SK-N-SH treated with all-trans-retinoic acid at 6 μM for 48 hours (cell line): ENCODE data around the gene SMCO4.

Experiments
- ARNTL ChIP-seq: fragments of 450-650 bp; formaldehyde crosslinking; IDR thresholded peaks from 2 replicates; pipeline ENCODE4 v1.5.0; 2020; ENCODE audit warnings: low read depth, mild to moderate bottlenecking, moderate library complexity, borderline replicate concordance
- CREB5 ChIP-seq: fragments of 250-450 bp; sonication (Bioruptor Pico); IDR thresholded peaks from 2 replicates; pipeline ENCODE4 v1.5.1; 2020; ENCODE audit warnings: low read depth, mild to moderate bottlenecking, moderate library complexity
- OSR1 ChIP-seq: fragments of 250-450 bp; sonication (Bioruptor Pico); IDR thresholded peaks from 2 replicates; pipeline ENCODE4 v1.8.0; 2022; ENCODE audit warnings: moderate library complexity, mild to moderate bottlenecking, inconsistent platforms
- RARB ChIP-seq: fragments of 250-450 bp; sonication (Bioruptor Pico); IDR thresholded peaks from 2 replicates; pipeline ENCODE4 v1.8.0; 2021; ENCODE audit warnings: mild to moderate bottlenecking, moderate library complexity
- TOX ChIP-seq: fragments of 250-450 bp; sonication (Bioruptor Pico); IDR thresholded peaks from 2 replicates; pipeline ENCODE4 v1.8.0; 2021; ENCODE audit warnings: mild to moderate bottlenecking, moderate library complexity, borderline replicate concordance
- ZC3H10 ChIP-seq: fragments of 250-450 bp; sonication (Bioruptor Pico); IDR thresholded peaks from 2 replicates; pipeline ENCODE4 v1.5.1; 2021; ENCODE audit warnings: mild to moderate bottlenecking, moderate library complexity
- ZFP3 ChIP-seq: fragments of 250-450 bp; sonication (Bioruptor Pico); IDR thresholded peaks from 2 replicates; pipeline ENCODE4 v1.5.0; 2020; ENCODE audit warnings: mild to moderate bottlenecking, moderate library complexity
- ZFP30 ChIP-seq: fragments of 450-650 bp; formaldehyde crosslinking; IDR thresholded peaks from 2 replicates; pipeline ENCODE4 v1.5.0; 2022; ENCODE audit warnings: mild to moderate bottlenecking, moderate library complexity

GRCh38 chr11:93540896-93541553 is 2.2 kb downstream of the SMCO4 start:
- TF ChIP-seq CREB5 (CRISPR knock-in tag), result no peak
- no peak for TF ChIP-seq OSR1 (CRISPR knock-in tag)
- TF ChIP-seq ZC3H10 (CRISPR knock-in tag), result no peak
- no peak for TF ChIP-seq RARB (CRISPR knock-in tag)
- no peak for TF ChIP-seq ZFP30 (CRISPR knock-in tag)
- TF ChIP-seq ZFP3 (CRISPR knock-in tag), result no peak
- TF ChIP-seq ARNTL (CRISPR knock-in tag), result no peak
- TF ChIP-seq TOX, result no peak
